AG09319 (cell line): ENCODE results near the gene CAMTA1.
"Not testable (repeated sequence)": the region's sequence is repeated elsewhere in the genome, so short reads cannot be mapped to it uniquely, and the experiment has no call there.

ENCODE experiments used
- DNase-seq: peaks from one replicate; pipeline ENCODE4 v3.0.0-alpha.2; 2010; ENCODE audit warnings: low read depth; ENCODE audit errors: extremely low read depth
- TF ChIP-seq, protein P1 (sequence below): IDR thresholded peaks from 2 replicates; pipeline ENCODE4 v1.5.1; 2011; ENCODE audit warnings: low read depth, mild to moderate bottlenecking, inconsistent platforms, low read length, moderate library complexity

The CAMTA1 gene

DNA sequence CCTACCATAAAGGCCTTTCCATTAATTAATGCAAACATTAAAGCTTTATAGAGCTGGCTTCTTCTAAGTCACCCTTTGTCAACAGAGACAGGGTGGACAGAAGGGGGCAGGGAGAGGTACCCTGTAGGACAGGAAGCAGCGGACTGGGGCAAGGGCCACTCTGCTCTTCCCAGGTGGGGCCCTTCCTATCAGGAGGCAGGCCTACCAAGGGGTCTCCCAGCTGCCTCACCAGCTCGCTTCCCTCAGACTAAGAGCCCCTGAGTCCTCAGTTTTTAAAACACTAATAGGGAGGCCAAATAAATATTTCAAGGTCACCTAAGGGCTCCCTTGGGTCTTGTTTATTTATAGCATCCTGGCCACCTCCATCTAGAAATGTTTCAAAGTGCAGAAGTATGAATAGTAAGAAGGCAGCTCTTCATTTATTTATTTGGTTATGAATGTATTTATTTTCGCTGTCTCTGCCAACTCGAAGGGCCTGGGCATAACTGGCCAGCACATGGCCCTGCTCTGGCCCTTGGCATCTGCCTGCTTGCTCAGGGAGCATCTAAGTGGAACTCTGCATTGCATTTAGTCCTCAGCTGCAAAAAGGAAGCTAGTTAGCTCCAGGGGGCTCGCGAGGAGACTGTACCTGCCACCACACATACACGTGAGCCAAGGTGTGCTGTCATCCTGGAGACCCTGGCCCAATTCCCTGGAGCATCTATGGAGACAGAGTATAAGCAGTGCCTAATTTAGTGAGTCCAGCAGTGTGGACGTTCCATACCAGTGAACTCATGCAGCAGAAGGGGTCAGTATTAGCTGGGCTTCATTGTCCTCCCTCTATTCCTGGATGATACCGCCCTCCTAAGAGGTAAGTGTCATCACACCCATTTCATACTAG, 590.8 kb downstream of the CAMTA1 start:
- DNase-seq, result no peak
- TF ChIP-seq, protein P1, sequence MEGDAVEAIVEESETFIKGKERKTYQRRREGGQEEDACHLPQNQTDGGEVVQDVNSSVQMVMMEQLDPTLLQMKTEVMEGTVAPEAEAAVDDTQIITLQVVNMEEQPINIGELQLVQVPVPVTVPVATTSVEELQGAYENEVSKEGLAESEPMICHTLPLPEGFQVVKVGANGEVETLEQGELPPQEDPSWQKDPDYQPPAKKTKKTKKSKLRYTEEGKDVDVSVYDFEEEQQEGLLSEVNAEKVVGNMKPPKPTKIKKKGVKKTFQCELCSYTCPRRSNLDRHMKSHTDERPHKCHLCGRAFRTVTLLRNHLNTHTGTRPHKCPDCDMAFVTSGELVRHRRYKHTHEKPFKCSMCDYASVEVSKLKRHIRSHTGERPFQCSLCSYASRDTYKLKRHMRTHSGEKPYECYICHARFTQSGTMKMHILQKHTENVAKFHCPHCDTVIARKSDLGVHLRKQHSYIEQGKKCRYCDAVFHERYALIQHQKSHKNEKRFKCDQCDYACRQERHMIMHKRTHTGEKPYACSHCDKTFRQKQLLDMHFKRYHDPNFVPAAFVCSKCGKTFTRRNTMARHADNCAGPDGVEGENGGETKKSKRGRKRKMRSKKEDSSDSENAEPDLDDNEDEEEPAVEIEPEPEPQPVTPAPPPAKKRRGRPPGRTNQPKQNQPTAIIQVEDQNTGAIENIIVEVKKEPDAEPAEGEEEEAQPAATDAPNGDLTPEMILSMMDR, result no peak

DNA sequence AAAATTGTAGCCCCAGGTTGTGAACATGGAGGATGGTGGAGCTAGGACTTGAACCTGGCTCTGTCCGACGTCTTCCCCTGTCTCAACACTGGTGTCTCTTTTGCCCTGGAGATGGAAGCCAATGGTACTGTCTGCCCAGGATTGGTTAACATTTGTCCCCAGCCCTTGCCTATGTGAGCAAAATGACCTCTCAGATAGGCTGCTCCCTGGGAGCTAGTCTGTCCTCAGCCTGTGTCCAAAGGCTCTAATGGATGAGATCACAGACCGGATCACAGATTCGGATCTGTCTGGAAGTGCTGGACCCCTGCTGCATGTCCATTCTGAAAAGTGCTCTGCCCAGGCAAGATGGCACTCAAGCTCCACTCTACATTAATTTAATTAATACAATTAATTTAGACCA, 591.4 kb downstream of the CAMTA1 start:
- DNase-seq, result no peak
- TF ChIP-seq, protein P1, result no peak

DNA sequence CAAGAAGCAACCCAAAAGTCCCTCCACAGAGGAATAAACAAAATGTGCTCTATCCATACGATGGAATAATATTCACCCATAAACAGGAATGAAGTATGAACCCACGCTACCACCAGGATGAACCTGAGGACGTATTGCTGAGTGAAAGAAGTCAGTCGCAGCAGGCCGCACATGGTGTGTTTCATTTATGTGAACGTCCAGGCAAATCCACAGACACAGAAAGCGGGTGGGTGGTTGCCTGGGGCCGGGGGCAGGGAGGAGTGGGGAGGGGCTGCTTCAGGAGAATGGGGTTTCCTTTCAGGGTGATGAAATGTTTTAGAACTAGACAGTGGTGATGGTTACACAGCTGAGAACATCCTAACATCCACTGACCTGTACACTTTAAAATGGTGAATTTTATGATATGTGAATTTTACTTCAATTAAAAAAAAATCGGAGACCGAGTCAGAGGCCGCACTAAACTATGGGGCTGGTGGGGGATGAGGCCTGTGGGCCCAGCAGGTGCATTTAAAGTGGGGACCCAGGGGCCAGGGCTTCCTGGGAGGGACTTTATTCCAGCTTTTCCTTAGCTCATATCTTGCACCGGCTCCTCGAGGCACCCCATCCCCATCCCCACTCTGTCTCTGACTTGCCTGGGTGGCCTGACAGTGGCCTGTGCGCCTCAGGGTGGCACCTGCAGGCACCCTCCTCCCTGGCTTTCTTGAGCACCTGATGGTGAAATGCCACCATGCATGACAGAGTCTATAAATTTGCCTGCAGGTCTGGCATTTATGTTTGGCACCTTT, 593.3 kb downstream of the CAMTA1 start:
- TF ChIP-seq, protein P1, result no peak
- DNase-seq, result no peak

DNA sequence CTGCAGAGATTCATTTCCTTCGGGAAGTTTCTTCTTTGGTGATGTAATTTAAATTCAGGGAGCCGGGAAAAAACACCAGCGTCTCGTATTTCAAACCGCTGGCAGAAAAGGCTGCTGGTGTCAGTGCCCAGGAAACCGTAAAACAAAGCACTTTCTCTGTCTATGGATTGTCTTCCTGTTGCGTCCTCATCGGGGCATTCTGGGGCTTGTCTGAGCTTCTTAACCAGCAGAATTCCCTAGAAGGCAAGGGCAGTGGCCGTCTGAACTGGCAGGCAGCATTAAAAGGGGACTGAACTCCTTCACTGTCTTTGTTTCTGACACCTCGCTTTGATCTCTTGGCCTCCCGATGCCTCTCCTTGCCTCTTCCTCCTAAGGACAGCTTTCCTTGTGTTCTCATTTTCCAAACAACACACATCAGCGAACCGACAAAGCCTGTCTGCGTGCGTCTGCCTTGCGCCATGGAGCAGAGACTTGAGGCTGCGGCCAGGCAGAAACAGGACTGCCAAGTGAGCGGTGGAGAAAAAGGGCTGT, 594.3 kb downstream of the CAMTA1 start:
- DNase-seq, result peak; percentile 27
- TF ChIP-seq, protein P1, result no peak

DNA sequence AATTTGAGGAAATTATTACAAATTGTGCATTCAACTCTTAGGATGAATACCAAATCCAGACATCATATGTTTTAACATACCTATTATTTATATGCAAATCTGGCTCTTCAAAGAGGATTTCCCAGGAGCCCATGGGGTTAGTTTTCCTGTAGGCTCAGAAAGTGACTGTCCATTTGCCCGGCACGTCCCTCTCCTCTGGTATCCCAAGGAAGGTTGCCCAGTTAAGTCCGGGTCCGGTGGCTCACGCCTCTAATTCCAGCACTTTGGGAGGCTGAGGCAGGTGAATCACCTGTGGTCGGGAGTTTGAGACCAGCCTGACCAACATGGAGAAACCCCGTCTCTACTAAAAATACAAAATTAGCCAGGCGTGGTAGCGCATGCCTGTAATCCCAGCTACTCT, 594.8 kb downstream of the CAMTA1 start:
- DNase-seq, result not testable (repeated sequence)

DNA sequence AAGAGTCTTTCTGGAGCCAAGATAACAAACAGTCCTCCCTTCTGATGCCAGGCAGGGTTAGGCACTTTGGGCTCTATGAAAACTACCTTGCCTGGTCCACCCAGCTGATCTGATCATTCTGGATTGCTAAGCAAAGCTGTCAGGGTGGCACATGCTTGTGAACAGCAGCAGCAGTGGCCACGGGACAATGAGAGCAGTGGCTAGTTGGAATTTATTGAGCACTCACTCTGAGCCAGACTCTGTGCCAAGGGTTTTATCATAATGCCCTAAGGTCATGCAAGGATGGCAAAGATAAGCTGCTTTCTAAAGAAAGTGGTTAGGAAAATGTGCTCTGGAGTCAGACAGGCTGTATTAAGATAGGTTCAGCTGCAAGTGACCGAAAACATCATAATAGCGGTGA, 595.5 kb downstream of the CAMTA1 start:
- TF ChIP-seq, protein P1, result no peak
- no peak for DNase-seq

DNA sequence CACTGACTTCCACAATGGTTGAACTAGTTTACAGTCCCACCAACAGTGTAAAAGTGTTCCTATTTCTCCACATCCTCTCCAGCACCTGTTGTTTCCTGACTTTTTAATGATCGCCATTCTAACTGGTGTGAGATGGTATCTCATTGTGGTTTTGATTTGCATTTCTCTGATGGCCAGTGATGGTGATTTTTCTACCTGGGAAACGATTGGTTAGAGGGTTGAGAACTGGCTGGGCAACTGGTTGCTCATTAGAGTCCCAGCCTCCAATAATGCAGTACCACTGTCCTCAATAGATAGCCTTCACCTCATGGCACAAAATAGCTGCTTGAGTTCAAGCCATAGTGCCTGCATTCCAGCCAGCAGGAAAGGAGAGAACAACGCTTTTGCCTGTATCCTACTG, 596.5 kb downstream of the CAMTA1 start:
- not testable (repeated sequence) for DNase-seq

DNA sequence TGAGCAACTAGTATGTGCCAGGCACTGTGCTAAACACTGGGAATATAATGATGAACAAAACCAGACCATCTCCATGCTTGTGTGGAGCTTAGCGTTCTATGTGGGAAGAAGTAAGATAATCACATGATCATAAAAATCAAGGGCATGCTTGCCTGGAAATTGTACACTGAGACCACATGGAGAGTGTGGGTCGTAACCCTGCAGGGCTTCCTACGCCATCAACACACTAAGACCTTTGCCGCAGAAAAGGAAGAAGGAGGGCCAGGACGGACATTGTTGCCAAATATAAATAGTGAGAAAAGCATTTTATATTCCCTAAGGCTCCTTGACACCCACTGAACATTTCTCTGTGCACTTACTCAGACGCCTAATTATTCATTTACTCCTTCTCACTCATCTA, 597.7 kb downstream of the CAMTA1 start:
- TF ChIP-seq, protein P1, result no peak
- no peak for DNase-seq
